Spleen (tissue), 7 donors: Measurements from ENCODE around the gene TNP2.

Source experiments
- POLR2A ChIP-seq, 3 donors: fragments of 450-650 bp; IDR thresholded peaks; one replicate each; pipeline ENCODE4 v1.5.1; 2017; ENCODE audit warnings: antibody characterized with exemption in 3 of 3, mild to moderate bottlenecking in 1 of 3
- POLR2AphosphoS5 ChIP-seq, 3 donors: sonication (generic); formaldehyde crosslinking; IDR thresholded peaks; one replicate each; pipeline ENCODE4 v1.5.1; 2017; ENCODE audit warnings: antibody characterized with exemption in 3 of 3
- TF ChIP-seq, protein P1 (sequence below), 11 experiments: fragments of 200-600 bp in 7 of 11; fragments of 450-650 bp in 4 of 11; sonication (generic) in 4 of 11; IDR thresholded peaks in 8 of 11; conservative IDR thresholded peaks in 3 of 11; 1 replicate in 7 of 11; 2 replicates in 4 of 11; pipeline versions ENCODE4 v1.4.0 to v1.8.0; 2016 to 2021; ENCODE audit warnings: antibody characterized with exemption in 11 of 11, inconsistent platforms in 4 of 11, mild to moderate bottlenecking in 1 of 11
- donor health status: DM: no; HTN: no; CAD: no; lungs with moderate emphysema.
- donor health status: DM: no; HTN: no; CAD: no.
- donor health status: DM: no; HTN: no; CAD: no.

DNA sequence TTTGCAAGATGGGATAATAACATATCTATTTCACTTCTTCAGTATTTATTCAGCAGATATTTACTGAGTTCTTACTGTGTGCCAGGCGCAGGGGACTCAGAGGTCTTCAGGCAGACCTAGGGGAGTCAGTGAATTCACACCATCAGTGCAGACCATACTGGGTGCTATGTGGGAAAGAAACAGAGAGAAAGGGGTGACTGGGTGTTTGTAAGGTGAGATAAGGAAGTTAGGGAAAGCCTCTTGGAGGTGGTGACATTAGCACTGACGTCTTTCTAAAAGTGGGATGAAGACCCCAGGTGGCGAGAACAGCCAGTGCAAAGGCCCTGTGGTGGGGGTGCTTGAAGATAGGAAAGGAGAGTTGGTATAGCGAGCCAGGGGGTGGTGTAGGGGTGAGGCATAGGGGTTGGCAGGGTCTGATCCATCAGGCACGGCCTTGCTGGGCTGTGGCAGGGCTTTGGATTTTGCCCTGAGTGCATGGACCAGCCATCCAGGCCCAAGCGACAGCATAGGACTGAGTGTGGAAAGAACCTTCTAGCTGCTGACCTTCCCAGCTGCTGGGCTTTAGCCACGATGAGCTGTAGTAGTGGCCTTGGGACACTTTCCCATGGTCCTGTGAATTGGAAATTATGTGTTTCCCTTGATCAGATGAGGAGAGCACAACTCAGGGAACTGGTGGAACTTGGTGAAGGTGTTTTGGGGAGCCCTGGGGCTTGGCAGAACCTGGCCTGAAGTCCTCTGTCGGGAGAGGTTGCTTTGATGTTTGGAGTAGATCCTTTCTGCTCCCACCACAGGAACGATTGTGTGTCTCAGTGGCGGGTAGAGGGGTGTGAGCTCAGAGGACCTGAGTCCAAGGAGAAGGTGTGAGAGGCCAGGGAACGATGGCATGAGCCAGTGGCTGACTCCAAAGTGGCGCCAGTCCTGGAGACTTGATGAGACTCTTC lies 9.2 kb downstream of the TNP2 start:
- TF ChIP-seq POLR2A (IDR thresholded peaks at IDR 0.05) (no peak), POLR2AphosphoS5 (IDR thresholded peaks at IDR 0.05) (no peak)
- TF ChIP-seq, protein P1, sequence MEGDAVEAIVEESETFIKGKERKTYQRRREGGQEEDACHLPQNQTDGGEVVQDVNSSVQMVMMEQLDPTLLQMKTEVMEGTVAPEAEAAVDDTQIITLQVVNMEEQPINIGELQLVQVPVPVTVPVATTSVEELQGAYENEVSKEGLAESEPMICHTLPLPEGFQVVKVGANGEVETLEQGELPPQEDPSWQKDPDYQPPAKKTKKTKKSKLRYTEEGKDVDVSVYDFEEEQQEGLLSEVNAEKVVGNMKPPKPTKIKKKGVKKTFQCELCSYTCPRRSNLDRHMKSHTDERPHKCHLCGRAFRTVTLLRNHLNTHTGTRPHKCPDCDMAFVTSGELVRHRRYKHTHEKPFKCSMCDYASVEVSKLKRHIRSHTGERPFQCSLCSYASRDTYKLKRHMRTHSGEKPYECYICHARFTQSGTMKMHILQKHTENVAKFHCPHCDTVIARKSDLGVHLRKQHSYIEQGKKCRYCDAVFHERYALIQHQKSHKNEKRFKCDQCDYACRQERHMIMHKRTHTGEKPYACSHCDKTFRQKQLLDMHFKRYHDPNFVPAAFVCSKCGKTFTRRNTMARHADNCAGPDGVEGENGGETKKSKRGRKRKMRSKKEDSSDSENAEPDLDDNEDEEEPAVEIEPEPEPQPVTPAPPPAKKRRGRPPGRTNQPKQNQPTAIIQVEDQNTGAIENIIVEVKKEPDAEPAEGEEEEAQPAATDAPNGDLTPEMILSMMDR (IDR thresholded peaks at IDR 0.05 in 8 of 11, conservative IDR thresholded peaks at IDR 0.05 in 3 of 11): no peak
